Sigmoid colon (tissue), 4 donors: ENCODE data around the gene HSD17B12.

ENCODE experiments used
- CTCF ChIP-seq, 4 experiments: fragments of 450-650 bp in 3 of 4; fragments of 200-600 bp in 1 of 4; IDR thresholded peaks; one replicate each; pipeline ENCODE4 v1.5.1; 2016 to 2019; ENCODE audit warnings: antibody characterized with exemption in 4 of 4, mild to moderate bottlenecking in 3 of 4, moderate library complexity in 2 of 4
- EP300 ChIP-seq, 4 donors: sonication (generic); formaldehyde crosslinking; IDR thresholded peaks; one replicate each; pipeline ENCODE4 v1.6.1; 2017; ENCODE audit warnings: antibody characterized with exemption in 4 of 4
- POLR2A ChIP-seq, 2 donors: fragments of 450-650 bp; IDR thresholded peaks; one replicate each; pipeline ENCODE4 v1.6.1; 2016; ENCODE audit warnings: antibody characterized with exemption in 2 of 2, mild to moderate bottlenecking in 2 of 2, moderate library complexity in 2 of 2
- POLR2AphosphoS5 ChIP-seq, 4 donors: sonication (generic); formaldehyde crosslinking; IDR thresholded peaks; one replicate each; pipeline ENCODE4 v1.6.1; 2017; ENCODE audit warnings: antibody characterized with exemption in 4 of 4

- no peak for TF ChIP-seq CTCF (IDR thresholded peaks at IDR 0.05)
- no peak for TF ChIP-seq POLR2A (IDR thresholded peaks at IDR 0.05)
- TF ChIP-seq EP300 (IDR thresholded peaks at IDR 0.05) = no peak
- no peak for TF ChIP-seq POLR2AphosphoS5 (IDR thresholded peaks at IDR 0.05)
Observed at GRCh38 chr11:43903078-43903477, 222.5 kb downstream of the HSD17B12 start.
